HCT116 (cell line): Measurements from ENCODE around the gene PSME3IP1. TPM values are rescaled to one million over a fixed set of nuclear protein-coding genes. Genes with fewer than 3 reads are reported as not detected.

Source experiments
- ATAC-seq: fragments of 200-7000 bp; cut with Tn5 transposase; 2 replicates; pipeline ENCODE4 v1.9.1; 2020; ENCODE audit warnings: mild to moderate bottlenecking, moderate library complexity
- BruUV-seq: library from RNA; stranded (reverse); fragments of 400-500 nt; replicated peaks from 2 replicates; lab custom pipeline; 2021; lab: Mats Ljungman, UMichigan
- CTCF ChIA-PET: fragments of 300-600 bp; sonication (Branson Sonifier 250); formaldehyde crosslinking; loops from one replicate; lab custom pipeline; 2021; ENCODE audit warnings: antibody characterized with exemption; lab: Charles Lee
- POLR2A ChIA-PET: fragments of 300-600, 350-600 bp; sonication (Branson Sonifier 250); formaldehyde crosslinking; loops from one replicate; lab custom pipeline; 2021; ENCODE audit warnings: antibody characterized with exemption; lab: Charles Lee
- RAD21 ChIA-PET, 2 experiments: fragments of 300-600 bp; sonication (Branson Sonifier 250); formaldehyde crosslinking; loops; one replicate each; lab custom pipeline; 2023; ENCODE audit warnings: low total read pairs in 2 of 2; ENCODE audit not compliant: uncharacterized antibody in 2 of 2, unreplicated experiment in 2 of 2, low non-redundant PET in 1 of 2; lab: Charles Lee
- DNase-seq: peaks from one replicate; pipeline ENCODE4 v3.0.0-alpha.2; 2010; ENCODE audit warnings: low read depth, low spot score
- H2AFZ ChIP-seq: fragments of 200-600 bp; shearing (Covaris generic), sonication (generic); 2 replicates; pipeline ENCODE4 v1.6.1; 2017; ENCODE audit warnings: low read depth, mixed run types, mixed read lengths, antibody characterized with exemption, low read length; ENCODE audit not compliant: poor library complexity, severe bottlenecking
- H3K27ac ChIP-seq: 2 replicates; pipeline ENCODE4 v1.5.1; 2012; ENCODE audit warnings: low read depth, low read length
- H3K27me3 ChIP-seq: fragments of 200-600 bp; sonication (generic); 2 replicates; pipeline ENCODE4 v1.6.1; 2016; ENCODE audit warnings: mixed run types, low read length, mixed read lengths; ENCODE audit not compliant: insufficient read depth
- H3K36me3 ChIP-seq, 2 experiments: fragments of 200-500 bp in 1 of 2; fragments of 200-600 bp in 1 of 2; sonication (Bioruptor generic) in 1 of 2; sonication (generic) in 1 of 2; 2 replicates each; pipeline versions ENCODE4 v1.5.1 to v1.6.1; 2014 to 2016; ENCODE audit warnings: low read length in 2 of 2, inconsistent platforms in 1 of 2, mixed read lengths in 1 of 2, mixed run types in 1 of 2; ENCODE audit not compliant: insufficient read depth in 2 of 2, control insufficient read depth in 1 of 2
- H3K4me1 ChIP-seq, 2 experiments: fragments of 200-600 bp in 1 of 2; sonication (generic) in 1 of 2; 2 replicates each; pipeline versions ENCODE4 v1.5.1 to v1.6.1; 2012 to 2017; ENCODE audit warnings: low read length in 2 of 2, inconsistent platforms in 1 of 2, mild to moderate bottlenecking in 1 of 2, mixed read lengths in 1 of 2, mixed run types in 1 of 2, moderate library complexity in 1 of 2; ENCODE audit not compliant: insufficient read depth in 2 of 2, control insufficient read depth in 1 of 2
- H3K4me2 ChIP-seq: fragments of 200-600 bp; sonication (generic); 2 replicates; pipeline ENCODE4 v1.6.1; 2017; ENCODE audit warnings: mixed run types, low read length, mixed read lengths
- H3K4me3 ChIP-seq, 2 experiments: fragments of 200-600 bp in 1 of 2; sonication (generic) in 1 of 2; replicated peaks in 1 of 2; 2 replicates each; pipeline ENCODE4 v1.5.1; 2011 to 2016; ENCODE audit warnings: low read length in 2 of 2, control low read depth in 1 of 2, low read depth in 1 of 2, mild to moderate bottlenecking in 1 of 2, mixed read lengths in 1 of 2, mixed run types in 1 of 2
- H3K79me2 ChIP-seq: fragments of 200-600 bp; sonication (generic); 2 replicates; pipeline ENCODE4 v1.6.1; 2017; ENCODE audit warnings: mild to moderate bottlenecking, mixed run types, low read length, moderate library complexity, mixed read lengths; ENCODE audit not compliant: insufficient read depth
- H3K9ac ChIP-seq: fragments of 200-600 bp; sonication (generic); 2 replicates; pipeline ENCODE4 v1.6.1; 2016; ENCODE audit warnings: low read length, mixed read lengths
- H3K9me2 ChIP-seq: fragments of 200-600 bp; sonication (generic), shearing (Covaris generic); 2 replicates; pipeline ENCODE4 v1.6.1; 2017; ENCODE audit warnings: mixed run types, mild to moderate bottlenecking, moderate library complexity; ENCODE audit not compliant: insufficient read depth
- H3K9me3 ChIP-seq, 2 experiments: fragments of 200-500 bp in 1 of 2; fragments of 200-600 bp in 1 of 2; sonication (Bioruptor generic) in 1 of 2; sonication (generic) in 1 of 2; 2 replicates each; pipeline ENCODE4 v1.6.1; 2014 to 2017; ENCODE audit warnings: low read length in 2 of 2, mixed read lengths in 2 of 2, inconsistent platforms in 1 of 2, low read depth in 1 of 2, mild to moderate bottlenecking in 1 of 2, mixed run types in 1 of 2, moderate library complexity in 1 of 2; ENCODE audit not compliant: control insufficient read depth in 1 of 2, insufficient read depth in 1 of 2
- H4K20me1 ChIP-seq: fragments of 200-600 bp; sonication (generic), shearing (Covaris generic); 2 replicates; pipeline ENCODE4 v1.6.1; 2017; ENCODE audit warnings: mixed run types, mild to moderate bottlenecking, moderate library complexity; ENCODE audit not compliant: insufficient read depth
- CTCF ChIP-seq, 3 experiments: fragments of 200-600 bp in 1 of 3; sonication (generic) in 1 of 3; IDR thresholded peaks in 2 of 3; conservative IDR thresholded peaks in 1 of 3; 2 replicates each; pipeline ENCODE4 v1.5.1; 2012 to 2017; ENCODE audit warnings: low read depth in 2 of 3, low read length in 2 of 3, antibody characterized with exemption in 1 of 3, borderline replicate concordance in 1 of 3, control low read depth in 1 of 3, mild to moderate bottlenecking in 1 of 3, mixed read lengths in 1 of 3, mixed run types in 1 of 3, moderate library complexity in 1 of 3; ENCODE audit not compliant: insufficient read depth in 1 of 3
- EGR1 ChIP-seq: IDR thresholded peaks from 2 replicates; pipeline ENCODE4 v1.6.1; 2012; ENCODE audit warnings: low read depth
- EZH2 ChIP-seq: fragments of 200-600 bp; sonication (generic); IDR thresholded peaks from 2 replicates; pipeline ENCODE4 v1.6.1; 2017; ENCODE audit warnings: antibody characterized with exemption, mixed run types
- EZH2phosphoT487 ChIP-seq: fragments of 200-600 bp; IDR thresholded peaks from 2 replicates; pipeline ENCODE4 v1.6.1; 2018; ENCODE audit warnings: antibody characterized with exemption, borderline replicate concordance
- POLR2AphosphoS5 ChIP-seq: IDR thresholded peaks from 2 replicates; pipeline ENCODE4 v1.6.1; 2011; ENCODE audit warnings: mild to moderate bottlenecking, low read depth, low read length, moderate library complexity
- RAD21 ChIP-seq: IDR thresholded peaks from 2 replicates; pipeline ENCODE4 v1.6.1; 2012; ENCODE audit warnings: low read depth, mild to moderate bottlenecking
- ZBTB33 ChIP-seq: IDR thresholded peaks from 2 replicates; pipeline ENCODE4 v1.6.1; 2011; ENCODE audit warnings: mild to moderate bottlenecking, low read length, moderate library complexity; ENCODE audit not compliant: insufficient replicate concordance; ENCODE audit errors: extremely low read depth
- ZFX ChIP-seq: fragments of 450-650 bp; IDR thresholded peaks from 2 replicates; pipeline ENCODE4 v1.6.1; 2017
- intact Hi-C: fragments of 100-400 bp; cut with micrococcal nuclease; formaldehyde crosslinking; loops from 2 replicates; pipeline ENCODE4 v1.10.0; 2022
- total RNA-seq: library from RNA; stranded (reverse); gene quantifications from one replicate; pipeline ENCODE4 v1.2.1, GENCODE V29; 2021; ENCODE audit not compliant: unreplicated experiment
- TF ChIP-seq, protein P1 (sequence below): IDR thresholded peaks from 2 replicates; pipeline ENCODE4 v1.6.1; 2012
- TF ChIP-seq, protein P2 (sequence below): IDR thresholded peaks from 2 replicates; pipeline ENCODE4 v1.6.1; 2012

PSME3IP1 gene
- total RNA-seq, 1 experiment from 2014 or later = 88.5 TPM

GRCh38 chr16:57151369-57151768 is 34.5 kb downstream of the PSME3IP1 start:
- Histone ChIP-seq H3K9me2 (no peaks in the 10 kb centered on the region), H3K79me2 (no peaks in the 10 kb centered on the region), H3K27ac (no peak overlapping the region), H3K27me3 (no peaks in the 10 kb centered on the region), H3K9me3 (no peaks in the 10 kb centered on the region), H3K4me1 (no peaks in the 10 kb centered on the region), H3K36me3 (peaks cover 11 to 19% of the 10 kb centered on the region in 2 experiments; a peak in 2 of 4 replicates), H4K20me1 (no peaks in the 10 kb centered on the region), H3K4me2 (no peak overlapping the region), H3K9ac (no peak overlapping the region), H2AFZ (no peak overlapping the region), H3K4me3 (no peak overlapping the region)
- intact Hi-C loops = no loop called here
- ChIA-PET POLR2A (no interaction called here), CTCF (no interaction called here)
- BruUV-seq = no TSS peak
- no peak for DNase-seq
- ATAC-seq = no peak
- TF ChIP-seq EGR1 (no peak), RAD21 (no peak), CTCF (IDR thresholded peaks at IDR 0.05 in 2 of 3, conservative IDR thresholded peaks at IDR 0.05 in 1 of 3; ENCODE audit: borderline replicate concordance in 1 of 3, insufficient read depth in 1 of 3, low read depth in 2 of 3, low read length in 2 of 3) (no peak), ZBTB33 (no peak), EZH2phosphoT487 (no peak), POLR2AphosphoS5 (no peak), ZFX (no peak), EZH2 (no peak)
- TF ChIP-seq, protein P1, sequence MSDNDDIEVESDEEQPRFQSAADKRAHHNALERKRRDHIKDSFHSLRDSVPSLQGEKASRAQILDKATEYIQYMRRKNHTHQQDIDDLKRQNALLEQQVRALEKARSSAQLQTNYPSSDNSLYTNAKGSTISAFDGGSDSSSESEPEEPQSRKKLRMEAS = no peak
- TF ChIP-seq, protein P2, sequence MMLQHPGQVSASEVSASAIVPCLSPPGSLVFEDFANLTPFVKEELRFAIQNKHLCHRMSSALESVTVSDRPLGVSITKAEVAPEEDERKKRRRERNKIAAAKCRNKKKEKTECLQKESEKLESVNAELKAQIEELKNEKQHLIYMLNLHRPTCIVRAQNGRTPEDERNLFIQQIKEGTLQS = no peak
- TF ChIP-seq, all 23 proteins: peak for 0
- RAD21 ChIA-PET = no interaction called here
